ENCODE measurements around the gene RDH14. TPM values are rescaled to one million over a fixed set of nuclear protein-coding genes. Genes with fewer than 3 reads are reported as not detected.

RDH14 gene
- total and polyA plus RNA-seq, 2 of the 4 experiments (the other 2 are of a cell fraction): 11.9 to 12.2 TPM

GRCh38 chr2:18522484-18523146, 37.8 kb downstream of the RDH14 start (continued):
- no peak for TF ChIP-seq FOS (IDR thresholded peaks at IDR 0.05; ENCODE audit: low read depth, low read length)

- H3K23ac ChIP-seq (ENCODE audit: low read depth, low read length): no peak overlapping the region
- no peaks in the 10 kb centered on the region for H3K9me3 ChIP-seq (ENCODE audit: control insufficient read depth, insufficient read depth, low read length)
- H4K5ac ChIP-seq (ENCODE audit: low read depth, low read length): no peak overlapping the region
- peak overlapping the region; percentile 75 for H4K91ac ChIP-seq (ENCODE audit: insufficient read depth, low read depth, low read length)
- peak overlapping the region; percentile 67 for H2BK120ac ChIP-seq (ENCODE audit: low read depth, low read length)
- no peak overlapping the region for H2BK5ac ChIP-seq (ENCODE audit: low read depth, low read length, poor library complexity, severe bottlenecking)
- H3K9ac ChIP-seq (ENCODE audit: low read depth, low read length): no peak overlapping the region
- H3K27ac ChIP-seq (ENCODE audit: insufficient read depth, low read length): no peak overlapping the region
- DNase-seq: peak; percentile 78
- H2AK5ac ChIP-seq (ENCODE audit: low read depth, low read length): peak overlapping the region; percentile 86; the same call in 1 of the 2 replicates
- no peak overlapping the region for H2AK9ac ChIP-seq (replicated peaks; ENCODE audit: low read depth, low read length, poor library complexity)
- peak overlapping the region in 1 of 2 experiments; percentile 44; a peak in 1 of 4 replicates for H4K8ac ChIP-seq (ENCODE audit: low read depth in 2 of 2, low read length in 2 of 2)
- H3K4me2 ChIP-seq (ENCODE audit: low read depth, low read length): no peak overlapping the region
- BruUV-seq (replicated peaks): no TSS peak
- ATAC-seq (ENCODE audit: low read depth): peak; percentile 58
- H3K36me3 ChIP-seq (ENCODE audit: control insufficient read depth, insufficient read depth, low read length): no peaks in the 10 kb centered on the region
- H3K27me3 ChIP-seq (ENCODE audit: control insufficient read depth, insufficient read depth, low read length): no peaks in the 10 kb centered on the region
- no peak overlapping the region for H3K18ac ChIP-seq (ENCODE audit: low read depth, low read length)
- H3K4ac ChIP-seq (ENCODE audit: low read depth, low read length): peak overlapping the region; percentile 87
- ChIA-PET CTCF (interaction anchor here (0.6 to 2.0 kb wide), 19 partner anchors 12 to 1345 kb away, joined by 3 to 9 read pairs (median 3); partner anchors contain the start of gene OSR1), POLR2A (ENCODE audit: unreplicated experiment) (no interaction called here)
- H3K79me1 ChIP-seq (ENCODE audit: low read depth in 1 of 2, low read length in 2 of 2): no peaks in the 10 kb centered on the region
- WGBS, 2 experiments (ENCODE audit: extremely low coverage in 2 of 2, insufficient read length in 1 of 2): 73% methylated on average over 3 of the region's 16 CpGs; no CpG with 5 or more reads in 1 of the 2 experiments
- H4K20me1 ChIP-seq (ENCODE audit: insufficient read depth, low read length): no peaks in the 10 kb centered on the region
- dilution Hi-C loops (cut with HindIII; ENCODE audit: low sequenced_read_pairs, unreplicated experiment) (no loop called here), in situ Hi-C loops (cut with MboI; ENCODE audit: low sequenced_read_pairs) (loop anchor here (5.0 to 25.0 kb wide), 4 partner anchors 222 to 1352 kb away; no protein-coding TSS in a partner anchor), intact Hi-C loops (cut with micrococcal nuclease) (loop anchor here (1.0 to 10.0 kb wide), 8 partner anchors 222 to 1342 kb away; no protein-coding TSS in a partner anchor)
- peak overlapping the region; percentile 80; the same call in 1 of the 3 replicates for H2BK15ac ChIP-seq (ENCODE audit: low read depth, low read length)
- peaks cover 14% of the 10 kb centered on the region for H3K9me1 ChIP-seq (ENCODE audit: insufficient read depth, low read length)
- no peak overlapping the region for H3K14ac ChIP-seq (replicated peaks; ENCODE audit: low read depth, low read length)
- peak overlapping the region; percentile 78 for H2BK20ac ChIP-seq (ENCODE audit: low read depth, low read length)
- H3K4me3 ChIP-seq (ENCODE audit: insufficient read depth, low read depth, low read length): no peak overlapping the region
- TF ChIP-seq MAFK (IDR thresholded peaks at IDR 0.05; ENCODE audit: low read depth, low read length) (peak; percentile 32; the same call in 1 of the 2 replicates), CTCF (conservative IDR thresholded peaks at IDR 0.05; ENCODE audit: low read depth, low read length) (peak; percentile 95), ELK1 (IDR thresholded peaks at IDR 0.05; ENCODE audit: borderline replicate concordance, low read depth, low read length) (no peak), MAZ (IDR thresholded peaks at IDR 0.05; ENCODE audit: borderline replicate concordance, low read depth, low read length) (no peak), RAD21 (IDR thresholded peaks at IDR 0.05; ENCODE audit: low read length) (peak; percentile 97), RCOR1 (IDR thresholded peaks at IDR 0.05; ENCODE audit: insufficient replicate concordance, low read length) (no peak), SMC3 (IDR thresholded peaks at IDR 0.05; ENCODE audit: low read depth, low read length) (peak; percentile 96), POLR2A (IDR thresholded peaks at IDR 0.05; ENCODE audit: low read depth, low read length) (peak; percentile 39; the same call in 1 of the 2 replicates), BHLHE40 (IDR thresholded peaks at IDR 0.05; ENCODE audit: low read depth, low read length) (no peak)
- no peak overlapping the region for H3K56ac ChIP-seq (ENCODE audit: extremely low read depth, insufficient read depth, low read length)
- peaks cover 21% of the 10 kb centered on the region for H3K4me1 ChIP-seq (ENCODE audit: control insufficient read depth, insufficient read depth, low read length)
- peak overlapping the region; percentile 60 for H2AFZ ChIP-seq (replicated peaks; ENCODE audit: low read length, poor library complexity)
Measured at GRCh38 chr2:18520451-18521425, 39.7 kb downstream of the RDH14 start.

Measured in IMR-90 (cell line).